GM21825 (cell line): ENCODE data around the gene GRHPR.
A peak's percentile ranks its signal among the peaks of the same experiment; 100 is the strongest.
"Not testable (repeated sequence)": the region's sequence is repeated elsewhere in the genome, so short reads cannot be mapped to it uniquely, and the experiment has no call there.

Experiments
- ATAC-seq: cut with Tn5 transposase; IDR thresholded peaks from one replicate; pipeline ENCODE4 v1.9.1; 2021; ENCODE audit warnings: mild to moderate bottlenecking, moderate library complexity; ENCODE audit not compliant: unreplicated experiment

The GRHPR gene

DNA sequence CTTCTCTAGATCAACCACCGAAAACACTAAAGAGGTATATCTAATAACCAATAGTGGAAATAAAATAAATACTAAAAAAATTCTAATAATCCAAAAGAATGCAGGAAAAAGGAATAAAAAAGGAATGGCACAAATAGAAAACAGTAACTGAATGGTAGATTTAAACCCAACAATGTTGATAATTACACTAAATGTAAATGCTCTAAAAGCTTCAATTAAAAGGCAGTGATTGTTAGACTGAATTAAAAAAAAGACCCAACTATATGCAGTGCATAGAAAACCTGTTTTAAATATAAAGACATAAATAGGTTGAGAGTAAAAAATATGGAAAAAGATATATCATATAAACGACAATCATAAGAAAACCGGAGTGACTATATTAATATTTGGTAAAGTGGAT is 51.9 kb downstream of the GRHPR start:
- ATAC-seq: no peak

DNA sequence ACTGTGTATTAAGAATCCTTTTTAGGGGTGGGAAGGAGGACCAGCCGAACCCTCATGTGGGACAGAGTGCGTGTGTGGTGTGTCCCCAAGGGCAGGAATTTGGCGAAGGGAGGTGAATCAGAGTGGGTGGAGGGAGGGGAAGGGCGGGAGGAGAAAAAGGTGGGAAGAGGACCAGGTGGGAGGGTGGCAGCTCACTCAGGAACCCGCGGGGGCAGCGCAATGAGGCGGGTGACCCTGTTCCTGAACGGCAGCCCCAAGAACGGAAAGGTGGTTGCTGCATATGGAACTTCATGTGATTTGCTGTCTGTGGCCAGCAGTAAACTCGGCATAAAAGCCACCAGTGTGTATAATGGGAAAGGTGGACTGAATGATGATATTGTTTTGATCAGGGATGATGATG is 54.4 kb downstream of the GRHPR start:
- ATAC-seq: no peak

DNA sequence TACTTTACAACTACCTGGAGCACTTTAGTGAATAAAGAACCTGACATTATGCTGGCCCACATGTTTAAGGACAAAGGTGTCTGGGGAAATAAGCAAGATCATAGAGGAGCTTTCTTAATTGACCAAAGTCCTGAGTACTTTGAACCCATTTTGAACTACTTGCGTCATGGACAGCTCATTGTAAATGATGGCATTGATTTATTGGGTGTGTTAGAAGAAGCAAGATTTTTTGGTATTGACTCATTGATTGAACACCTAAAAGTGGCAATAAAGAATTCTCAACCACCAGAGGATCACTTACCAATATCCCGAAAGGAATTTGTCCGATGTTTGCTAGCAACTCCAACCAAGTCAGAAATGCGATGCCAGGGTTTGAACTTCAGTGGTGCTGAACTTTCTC is 54.9 kb downstream of the GRHPR start:
- not testable (repeated sequence) for ATAC-seq

DNA sequence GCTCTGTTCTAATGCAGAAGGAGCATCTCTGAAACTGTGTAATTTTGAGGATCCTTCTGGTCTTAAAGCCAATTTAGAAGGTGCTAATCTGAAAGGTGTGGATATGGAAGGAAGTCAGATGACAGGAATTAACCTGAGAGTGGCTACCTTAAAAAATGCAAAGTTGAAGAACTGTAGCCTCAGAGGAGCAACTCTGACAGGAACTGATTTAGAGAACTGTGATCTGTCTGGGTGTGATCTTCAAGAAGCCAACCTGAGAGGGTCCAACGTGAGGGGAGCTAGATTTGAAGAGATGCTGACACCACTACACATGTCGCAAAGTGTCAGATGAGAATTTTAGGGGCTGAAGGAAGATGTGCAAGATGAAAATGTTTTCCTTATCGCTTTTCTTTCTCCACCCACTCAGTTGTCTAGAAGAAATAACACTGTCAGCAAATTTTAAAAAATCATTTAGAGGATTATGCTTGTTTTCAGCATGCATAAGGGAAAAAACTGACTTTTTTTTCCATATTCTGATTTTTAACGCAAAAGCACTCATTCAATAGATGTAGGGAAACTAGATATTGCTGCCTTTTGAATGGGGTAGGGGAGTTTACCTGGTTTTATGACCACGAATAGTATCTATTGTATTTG is 55.6 kb downstream of the GRHPR start:
- not testable (repeated sequence) for ATAC-seq

DNA sequence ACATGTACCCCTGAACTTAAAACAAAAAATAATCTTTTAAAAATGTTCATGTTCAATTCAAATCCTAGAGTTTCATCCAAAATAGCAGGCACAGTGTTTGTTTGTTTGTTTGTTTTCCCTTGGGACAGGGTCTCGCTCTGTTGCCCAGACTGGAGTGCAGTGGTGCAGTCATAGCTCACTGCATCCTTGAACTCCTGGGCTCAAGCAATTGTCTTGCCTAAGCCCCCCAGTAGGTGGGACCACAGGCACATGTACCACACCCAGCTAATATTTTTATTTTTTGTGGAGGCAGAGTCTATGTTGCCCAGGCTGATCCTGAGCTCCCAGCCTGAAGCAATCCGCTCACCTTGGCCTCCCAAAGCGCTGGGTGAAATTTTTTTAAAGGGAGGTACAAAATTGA is 58.3 kb downstream of the GRHPR start:
- no peak for ATAC-seq

DNA sequence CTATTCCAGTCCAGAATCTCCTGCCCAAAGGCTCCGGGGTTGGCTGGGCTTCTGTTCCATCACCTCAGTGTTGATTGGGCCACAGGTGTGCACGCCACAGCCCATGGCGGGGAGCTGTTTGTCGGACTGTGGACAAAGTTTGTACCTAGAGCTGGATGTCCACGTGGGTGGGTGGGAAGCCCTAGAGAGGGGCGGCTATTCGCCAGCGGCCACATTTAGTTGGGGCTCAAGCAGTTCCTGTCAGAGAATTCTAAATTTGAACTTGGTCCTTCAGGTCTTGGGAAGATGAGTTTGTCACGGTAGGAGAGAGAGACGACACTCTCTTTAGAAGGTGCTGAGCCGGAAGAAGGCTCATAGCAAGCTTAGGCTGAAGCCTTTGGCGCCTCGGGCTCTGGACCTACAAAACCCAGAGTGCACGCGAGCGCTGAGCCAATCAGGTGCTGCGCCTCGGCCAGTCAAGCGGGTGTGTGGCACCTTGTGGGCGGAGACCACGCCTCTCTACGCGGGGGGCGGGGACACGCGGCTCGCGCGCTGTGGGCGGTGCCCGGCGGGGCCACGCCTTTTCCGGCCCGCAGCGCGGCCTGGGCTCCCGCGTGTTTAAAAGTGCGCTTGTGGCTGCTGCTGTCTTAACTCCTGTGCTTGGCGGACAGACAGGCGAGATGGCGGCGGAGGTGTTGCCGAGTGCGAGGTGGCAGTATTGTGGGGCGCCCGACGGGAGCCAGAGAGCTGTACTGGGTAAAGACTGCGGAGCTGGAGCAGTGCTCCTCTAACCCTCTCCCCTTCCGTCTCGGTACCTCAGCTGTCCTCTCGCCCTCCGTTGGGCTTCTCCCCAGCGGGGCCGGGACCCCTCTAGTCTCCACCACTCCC is 63.1 kb downstream of the GRHPR start, which contains the start of gene POLR1E:
Gene POLR1E, plus strand, starts transcription at position 560 of the 867 bp plus-strand sequence. Its CDS starts 100 bp downstream, at position 660.
- peak; percentile 95 for ATAC-seq

DNA sequence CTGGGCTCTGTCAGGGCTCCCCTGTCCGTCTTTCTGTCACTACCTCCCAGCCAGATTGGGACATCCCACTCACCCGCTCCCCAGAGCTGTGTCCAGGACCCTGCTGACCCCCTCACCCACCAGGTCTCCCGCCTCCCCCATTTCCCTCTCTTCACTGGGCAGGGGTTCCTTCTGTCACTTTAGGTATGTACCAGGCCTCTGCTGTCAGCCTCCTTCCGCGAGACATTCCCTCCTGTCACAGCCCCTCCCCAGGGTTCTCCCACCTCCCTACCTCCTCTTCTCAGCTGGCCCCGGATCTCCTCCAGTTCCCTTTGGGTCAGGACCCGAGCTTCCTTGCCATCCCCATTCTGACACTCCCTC is 63.7 kb downstream of the GRHPR start:
- ATAC-seq: no peak
